Epidermal melanocyte (primary cell): ENCODE measurements around the gene SLC25A36.
"Not testable (repeated sequence)": the region's sequence is repeated elsewhere in the genome, so short reads cannot be mapped to it uniquely, and the experiment has no call there.

Experiments used
- DNase-seq: peaks from one replicate; pipeline ENCODE4 v3.0.0; 2011; ENCODE audit warnings: low spot score; ENCODE audit not compliant: insufficient read length

SLC25A36 gene

GRCh38 chr3:140994861-140995260, 53.2 kb downstream of the SLC25A36 start:
- DNase-seq: not testable (repeated sequence)

GRCh38 chr3:140995881-140996280, 54.2 kb downstream of the SLC25A36 start:
- DNase-seq: no peak

- DNase-seq: no peak
Measured at GRCh38 chr3:141000027-141000663, 58.5 kb downstream of the SLC25A36 start.

- DNase-seq: no peak
Measured at GRCh38 chr3:141000686-141001085, 59.0 kb downstream of the SLC25A36 start.

- DNase-seq: no peak
Measured at GRCh38 chr3:141006344-141006743, 64.7 kb downstream of the SLC25A36 start.

- no peak for DNase-seq
Measured at GRCh38 chr3:141009496-141009895, 67.9 kb downstream of the SLC25A36 start.

GRCh38 chr3:141011232-141011996, 69.8 kb downstream of the SLC25A36 start:
- no peak for DNase-seq

GRCh38 chr3:141011997-141012262, 70.3 kb downstream of the SLC25A36 start:
- DNase-seq: no peak

- DNase-seq: no peak
Measured at GRCh38 chr3:141012571-141012970, 70.9 kb downstream of the SLC25A36 start.

- no peak for DNase-seq
Measured at GRCh38 chr3:141015481-141015880, 73.8 kb downstream of the SLC25A36 start.

- DNase-seq: not testable (repeated sequence)
Measured at GRCh38 chr3:141017366-141018322, 76.0 kb downstream of the SLC25A36 start.

- DNase-seq: no peak
Measured at GRCh38 chr3:141019244-141019643, 77.6 kb downstream of the SLC25A36 start.

GRCh38 chr3:141020143-141020830, 78.7 kb downstream of the SLC25A36 start:
- DNase-seq: no peak

- no peak for DNase-seq
Measured at GRCh38 chr3:141021261-141021660, 79.6 kb downstream of the SLC25A36 start.
